HG02973 (cell line): Measurements from ENCODE around the gene ZDHHC7.
"Not testable (repeated sequence)": the region's sequence is repeated elsewhere in the genome, so short reads cannot be mapped to it uniquely, and the experiment has no call there.

Source experiments
- ATAC-seq: cut with Tn5 transposase; IDR thresholded peaks from one replicate; pipeline ENCODE4 v1.9.1; 2021; ENCODE audit warnings: moderate library complexity; ENCODE audit not compliant: unreplicated experiment

ZDHHC7 gene, protein sequence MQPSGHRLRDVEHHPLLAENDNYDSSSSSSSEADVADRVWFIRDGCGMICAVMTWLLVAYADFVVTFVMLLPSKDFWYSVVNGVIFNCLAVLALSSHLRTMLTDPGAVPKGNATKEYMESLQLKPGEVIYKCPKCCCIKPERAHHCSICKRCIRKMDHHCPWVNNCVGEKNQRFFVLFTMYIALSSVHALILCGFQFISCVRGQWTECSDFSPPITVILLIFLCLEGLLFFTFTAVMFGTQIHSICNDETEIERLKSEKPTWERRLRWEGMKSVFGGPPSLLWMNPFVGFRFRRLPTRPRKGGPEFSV

DNA sequence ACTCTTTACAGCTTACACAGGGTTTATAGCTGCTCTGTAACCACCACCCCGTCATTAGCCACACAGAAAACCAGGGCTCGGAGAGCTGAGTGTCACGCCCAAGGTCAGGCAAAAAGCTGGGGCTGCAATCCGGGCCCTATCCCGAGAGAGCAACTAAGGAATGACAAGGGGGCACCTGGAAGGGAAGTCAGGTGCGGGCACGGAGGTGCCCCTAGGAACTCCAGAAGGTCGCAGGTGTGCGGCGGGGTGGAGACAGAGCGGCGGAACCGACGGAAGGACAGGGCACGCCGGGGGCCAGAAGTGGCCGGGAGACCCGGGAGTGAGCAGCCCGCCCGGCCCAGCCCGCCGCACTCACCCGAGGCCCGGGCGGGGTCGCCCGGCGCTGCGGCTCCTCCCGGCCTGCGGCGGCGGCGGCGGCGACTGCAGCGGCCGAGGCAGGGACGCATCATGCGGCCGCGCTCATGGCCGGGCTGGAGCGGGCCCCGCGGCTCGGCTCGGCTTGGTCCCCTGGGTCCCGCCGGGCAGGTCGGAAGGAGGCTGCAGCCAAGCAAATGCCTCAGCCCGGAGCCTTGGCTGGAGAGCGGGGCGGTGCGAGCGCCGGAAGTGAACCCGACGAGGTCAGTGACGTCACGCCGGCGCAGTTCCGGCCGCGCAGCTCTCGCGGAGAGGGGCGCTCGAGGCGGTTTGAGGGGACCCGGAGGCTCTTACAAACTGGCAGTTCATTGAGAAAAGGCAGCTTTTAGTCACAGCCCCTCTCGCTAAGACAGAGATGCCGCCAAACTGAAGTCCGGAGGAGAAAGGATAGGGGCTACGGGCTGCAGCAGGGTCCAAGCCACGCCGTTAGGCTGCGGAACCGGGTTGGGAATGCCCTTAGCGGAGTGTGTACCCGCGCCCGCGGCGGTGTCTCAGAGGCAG is at the start of gene ZDHHC7:
ZDHHC7 (minus strand) TSS at position 605 of the 915 bp plus-strand sequence. CDS start 20,917 bp downstream, outside the sequence.
- peak; percentile 87 for ATAC-seq

DNA sequence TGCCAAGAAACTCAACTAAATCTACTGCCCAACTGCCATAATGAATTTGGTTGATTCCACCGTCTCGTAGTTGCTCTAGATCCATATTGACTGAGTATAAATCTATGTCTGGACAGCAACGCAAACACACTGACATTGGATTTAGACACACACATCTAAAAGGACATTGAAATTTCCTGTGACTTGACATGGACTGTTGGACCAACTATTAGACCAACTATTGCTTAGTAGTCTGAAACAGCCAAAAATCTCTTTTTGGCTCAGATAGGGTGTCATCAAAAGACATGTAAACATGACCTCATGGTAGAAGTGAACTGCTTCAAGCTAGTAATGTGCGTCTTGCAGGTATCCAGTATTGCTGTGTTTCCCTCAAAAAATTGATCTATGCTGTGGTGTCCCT is 47.6 kb upstream of the ZDHHC7 start:
- ATAC-seq = no peak

DNA sequence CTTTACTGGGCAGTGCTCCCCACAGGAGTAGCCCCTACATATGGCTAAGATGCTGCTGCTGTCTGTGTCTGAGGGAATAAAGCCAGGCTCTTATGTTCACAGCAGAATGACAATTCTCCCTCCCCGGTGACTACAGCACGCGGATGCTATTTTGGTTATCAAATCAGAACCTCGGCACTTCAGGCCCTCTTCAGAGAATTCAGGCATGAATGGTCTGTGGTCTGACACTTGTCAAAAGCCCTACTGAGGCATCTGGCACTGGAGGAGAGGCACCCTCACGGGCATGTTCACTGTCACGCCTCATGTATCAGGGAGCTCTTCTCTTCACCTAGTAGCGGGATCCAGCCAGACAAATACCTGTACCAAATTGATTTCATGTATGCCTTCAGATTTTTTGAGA is 46.6 kb upstream of the ZDHHC7 start:
- no peak for ATAC-seq

DNA sequence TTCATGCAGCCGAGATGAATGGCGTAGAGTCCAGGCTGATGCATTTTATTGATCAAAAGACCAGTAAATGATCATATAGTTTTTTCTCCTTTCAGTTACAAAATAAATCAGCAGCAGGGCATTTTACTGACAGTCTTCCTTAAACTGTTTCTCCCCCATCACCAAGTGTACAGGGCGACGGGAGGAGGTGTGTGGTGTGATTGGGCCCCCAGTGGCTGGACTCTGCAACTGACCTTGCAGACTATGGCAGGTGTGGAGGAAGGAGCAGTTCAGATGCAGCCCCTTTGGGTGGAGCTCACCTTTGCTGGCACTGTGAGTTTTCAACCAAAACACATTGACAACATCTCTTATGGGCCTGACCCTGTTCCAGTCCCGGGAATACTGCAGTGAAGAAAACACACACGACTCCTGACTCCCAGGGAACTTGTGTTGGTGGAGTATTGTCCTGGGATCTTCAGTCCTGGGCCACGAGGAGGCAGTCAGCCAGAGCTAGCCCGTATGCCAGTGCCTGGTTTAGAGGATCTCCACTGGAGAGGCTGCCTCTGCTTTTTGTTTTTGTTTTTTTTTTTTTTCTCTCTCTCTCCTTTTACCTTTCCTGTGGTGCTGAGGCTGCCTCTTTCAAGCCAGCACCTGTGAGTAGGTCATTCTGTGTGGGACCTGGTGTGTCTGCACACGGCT is 46.0 kb upstream of the ZDHHC7 start:
- no peak for ATAC-seq

DNA sequence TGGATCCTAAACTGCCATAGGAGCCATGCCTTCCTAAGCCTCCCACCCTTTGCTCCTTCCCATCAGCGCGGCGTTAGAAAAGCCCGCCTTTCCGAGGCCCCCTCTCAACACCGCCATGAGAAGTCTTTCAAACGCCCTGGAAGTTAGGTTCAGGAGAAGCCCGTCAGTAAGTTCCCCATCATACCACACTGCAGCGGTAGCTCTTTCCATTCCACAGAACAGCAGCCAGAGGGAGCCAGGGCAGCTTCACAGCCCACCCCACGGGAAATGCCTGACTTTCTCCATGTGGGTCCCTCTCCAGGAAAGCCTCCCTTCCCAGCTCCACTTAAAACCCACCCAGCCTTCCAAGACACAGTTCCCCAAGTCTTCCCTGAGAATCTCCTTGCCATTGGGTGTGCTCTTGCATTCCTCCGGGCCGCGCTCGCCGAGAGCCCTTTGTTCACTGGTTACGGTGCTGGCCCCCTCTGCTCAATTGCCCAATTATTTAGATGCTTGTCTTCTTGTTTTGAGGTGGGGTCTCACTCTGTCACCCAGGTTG is 44.9 kb upstream of the ZDHHC7 start:
- no peak for ATAC-seq

DNA sequence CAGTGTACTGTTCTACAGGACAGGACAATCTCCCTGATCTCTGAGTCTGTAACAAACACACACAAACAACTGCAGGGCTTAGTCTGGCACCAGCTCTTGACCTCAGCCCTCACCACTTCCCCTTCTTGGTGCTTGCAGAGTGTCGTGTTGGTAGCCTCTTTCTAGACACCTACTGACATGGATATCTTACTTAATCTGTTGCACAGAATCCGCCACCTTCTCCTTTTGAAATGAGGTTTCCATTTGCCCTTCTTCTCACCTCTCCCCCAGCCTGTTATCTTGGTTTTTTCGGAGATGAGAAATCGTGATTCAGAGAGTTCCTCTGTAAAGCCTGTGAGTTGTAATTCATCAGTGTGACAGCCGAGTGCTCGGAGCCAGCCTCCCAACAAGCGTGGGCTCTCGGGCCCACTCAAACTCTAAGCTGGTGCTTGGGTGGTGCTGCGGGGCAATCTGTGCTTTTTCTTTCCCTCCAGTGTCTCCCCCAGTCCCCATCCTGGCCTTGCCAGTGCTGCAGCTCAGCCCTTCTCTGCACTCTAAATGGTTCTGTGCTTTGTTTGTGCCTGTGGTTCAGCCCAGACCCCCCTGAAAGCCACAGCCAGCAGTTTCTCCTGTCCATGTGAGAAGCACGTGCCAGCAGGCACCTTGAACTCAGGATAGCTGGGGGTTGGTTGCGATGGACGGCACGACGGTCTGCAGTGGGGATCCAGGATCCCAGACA is 44.3 kb upstream of the ZDHHC7 start:
- ATAC-seq = peak; percentile 88

DNA sequence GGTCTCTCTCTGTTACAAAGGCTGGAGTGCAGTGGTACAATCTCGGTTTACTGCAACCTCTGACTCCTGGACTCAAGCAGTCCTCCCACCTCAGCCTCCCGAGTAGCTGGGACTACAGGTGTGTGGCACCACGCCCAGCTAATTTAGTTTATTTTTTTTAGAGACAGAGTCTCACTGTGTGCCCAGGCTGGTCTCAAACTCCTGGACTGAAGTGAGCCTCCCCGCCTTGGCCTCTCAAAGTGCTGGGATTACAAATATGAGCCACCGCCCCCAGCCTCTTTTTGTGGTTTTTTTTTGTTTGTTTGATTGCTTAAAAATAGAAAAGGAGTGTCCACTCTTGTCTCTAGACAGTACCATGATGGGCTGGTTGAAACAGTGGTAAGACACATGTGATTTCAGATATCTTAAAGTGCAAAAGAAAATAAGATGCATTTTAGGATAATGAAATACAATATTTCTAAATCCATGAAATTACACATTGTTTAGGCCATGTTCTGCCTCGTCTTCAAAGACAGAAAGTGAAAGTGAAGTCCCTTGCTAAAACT is 43.7 kb upstream of the ZDHHC7 start:
- ATAC-seq = no peak

DNA sequence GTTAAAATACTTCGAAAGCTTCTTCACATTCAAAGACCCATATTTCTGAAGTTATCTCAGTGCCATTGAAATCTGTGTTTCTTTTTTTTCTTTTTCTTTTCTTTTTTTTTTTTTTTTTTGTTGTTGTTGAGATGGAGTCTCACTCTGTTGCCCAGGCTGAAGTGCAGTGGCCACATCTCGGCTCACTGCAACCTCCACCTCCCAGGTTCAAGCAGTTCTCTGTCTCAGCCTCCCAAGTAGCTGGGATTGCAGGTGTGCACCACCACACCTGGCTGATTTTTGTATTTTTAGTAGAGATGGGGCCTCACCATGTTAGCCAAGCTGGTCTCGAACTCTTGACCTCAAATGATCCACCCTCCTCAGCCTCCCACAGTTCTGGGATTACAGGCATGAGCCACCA is 43.0 kb upstream of the ZDHHC7 start:
- ATAC-seq = not testable (repeated sequence)

DNA sequence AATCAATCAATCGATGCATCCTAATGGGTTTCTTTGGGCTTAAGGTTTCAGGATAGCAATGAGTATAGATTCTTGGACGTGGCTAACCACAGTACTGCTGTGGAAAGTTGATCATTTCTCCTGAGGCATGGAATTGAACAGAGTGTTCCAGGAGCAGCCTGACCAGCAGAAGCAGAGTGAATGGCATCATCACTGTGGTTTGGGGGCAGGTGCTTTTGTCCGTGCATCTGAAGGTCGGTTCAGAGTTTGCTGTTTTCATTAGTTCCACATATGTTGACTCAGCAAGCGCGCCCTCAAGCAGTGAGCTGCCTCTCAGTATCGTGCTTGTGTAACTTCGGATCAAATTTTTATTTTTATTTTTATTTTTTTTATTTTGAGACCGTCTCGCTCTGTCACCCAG is 41.2 kb upstream of the ZDHHC7 start:
- no peak for ATAC-seq

DNA sequence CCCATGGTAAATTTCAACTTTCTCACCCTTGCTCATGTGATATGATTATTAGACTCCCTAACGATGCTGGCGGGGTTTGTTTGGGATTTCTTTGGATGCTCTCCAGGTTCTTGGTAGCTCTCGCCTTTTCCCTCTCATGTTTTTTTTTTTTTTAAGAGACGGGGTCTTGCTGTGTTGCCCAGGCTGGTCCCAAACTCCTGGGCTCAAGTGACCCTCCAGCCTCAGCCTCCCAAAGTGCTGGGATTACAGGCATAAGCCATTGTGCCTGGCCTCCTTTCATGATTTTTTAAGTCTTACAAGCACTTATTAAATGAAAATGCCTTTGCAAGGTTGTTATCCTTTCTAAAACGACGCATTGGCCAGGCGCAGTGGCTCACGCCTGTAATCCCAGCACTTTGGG is 40.3 kb upstream of the ZDHHC7 start:
- no peak for ATAC-seq

DNA sequence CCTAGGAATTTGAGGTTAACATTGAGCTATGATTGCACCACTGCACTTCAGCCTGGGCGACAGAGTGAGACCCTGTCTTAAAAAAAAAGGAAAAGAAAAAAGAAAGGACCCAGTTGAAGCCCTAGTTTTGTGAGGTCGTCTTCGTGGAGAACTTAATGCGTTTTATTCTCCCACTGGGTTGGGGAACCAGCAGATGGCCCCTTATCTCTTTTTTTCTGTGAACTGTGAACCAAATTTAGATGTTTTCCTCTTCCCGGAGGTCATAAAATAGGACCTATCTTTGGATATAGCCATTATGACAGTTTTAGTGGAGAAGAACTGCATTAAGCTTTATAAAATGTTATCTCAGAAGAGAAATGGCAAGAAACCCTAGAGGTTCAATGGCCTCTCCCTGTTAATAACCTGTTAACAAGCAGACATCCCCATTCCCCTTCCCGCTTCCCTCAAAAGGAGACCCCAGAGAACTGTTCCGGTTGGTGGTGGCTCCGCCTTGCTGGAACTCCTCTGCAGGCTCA is 39.8 kb upstream of the ZDHHC7 start:
- no peak for ATAC-seq

DNA sequence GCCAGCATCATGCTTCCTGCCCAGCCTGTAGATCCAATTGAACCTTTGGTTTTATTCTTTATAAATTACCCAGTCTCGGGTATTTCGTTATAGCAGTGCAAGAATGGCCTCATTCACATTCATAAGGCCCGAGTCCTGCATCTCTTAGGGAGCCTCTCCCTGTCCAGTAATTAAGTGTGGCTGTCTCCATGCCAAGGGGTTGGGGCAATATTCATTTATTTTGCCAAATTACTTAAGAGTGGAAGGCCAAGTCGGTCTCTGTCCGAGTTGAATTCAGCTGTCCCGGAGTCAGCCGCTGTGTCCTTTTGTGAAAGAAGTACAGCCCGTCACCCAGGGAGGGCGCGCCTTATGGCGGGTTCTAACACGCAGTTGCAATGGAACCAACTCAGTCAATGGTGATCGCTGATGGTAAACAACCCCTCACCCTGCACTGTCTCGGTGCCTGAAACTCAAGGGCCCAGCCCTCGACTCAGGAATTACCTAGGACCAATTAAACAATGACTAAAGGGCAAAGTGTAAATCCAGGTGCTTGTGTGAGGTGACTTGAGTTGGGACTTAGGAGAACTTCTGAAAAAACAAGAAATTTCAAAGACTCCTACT is 38.5 kb upstream of the ZDHHC7 start:
- ATAC-seq = no peak

DNA sequence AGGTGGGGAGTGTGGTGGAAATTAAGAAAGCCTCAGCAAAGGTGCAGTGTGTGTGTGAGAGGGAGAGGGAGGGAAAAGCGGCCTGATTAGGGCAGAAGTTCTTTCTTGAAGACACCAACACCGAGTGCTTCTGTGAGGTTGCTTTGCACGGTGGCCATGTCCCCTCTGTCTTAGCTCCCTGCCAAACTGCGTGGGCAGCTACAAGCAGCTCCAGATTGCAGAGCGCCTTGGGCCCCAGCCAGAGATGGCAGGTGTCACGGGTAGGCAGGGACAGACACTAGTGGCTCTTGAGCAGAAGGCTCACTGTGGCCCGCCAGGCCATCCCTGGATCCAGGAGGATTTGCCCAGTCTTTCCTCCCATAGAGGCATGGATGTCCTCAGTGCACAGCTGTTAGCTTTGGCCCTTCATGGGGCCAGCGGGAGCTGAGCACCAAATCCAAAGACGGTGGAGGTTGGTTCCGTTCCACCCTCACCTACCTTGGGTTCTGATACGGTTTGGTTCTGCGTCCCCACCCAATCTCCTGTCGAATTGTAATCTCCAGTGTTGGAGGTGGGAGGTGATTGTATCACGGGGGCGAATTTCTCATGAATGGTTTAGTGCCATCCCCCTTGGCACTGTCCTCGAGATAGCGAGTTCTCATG is 37.7 kb upstream of the ZDHHC7 start:
- ATAC-seq = no peak

DNA sequence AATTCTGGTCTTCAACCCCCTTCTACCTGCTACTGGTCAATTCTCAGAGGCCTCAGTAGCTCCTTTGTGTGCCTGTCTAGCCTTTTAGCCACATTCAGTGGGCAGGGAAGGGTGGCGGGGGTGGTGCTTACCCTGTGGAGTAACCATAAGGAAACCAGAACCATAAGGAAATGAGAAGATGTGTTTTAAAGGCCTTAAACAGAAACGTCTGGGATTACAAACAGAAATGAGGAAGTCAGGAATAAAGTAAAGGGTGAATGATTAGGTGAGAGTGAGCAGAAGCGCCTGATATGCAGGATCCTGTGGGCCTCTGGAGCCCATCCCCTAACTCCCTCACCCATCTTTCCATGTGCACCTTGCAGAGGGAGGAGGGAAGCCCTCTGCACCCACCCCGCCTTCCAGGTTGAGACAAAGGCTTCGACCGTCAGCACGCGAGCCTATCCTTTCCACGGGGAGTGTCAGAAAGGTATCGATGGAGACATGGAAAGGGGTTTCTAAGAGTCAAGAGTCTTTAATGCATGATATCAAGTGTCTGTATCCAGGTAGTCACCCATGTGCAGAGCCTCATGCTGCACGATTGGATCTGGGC is 36.6 kb upstream of the ZDHHC7 start:
- no peak for ATAC-seq

DNA sequence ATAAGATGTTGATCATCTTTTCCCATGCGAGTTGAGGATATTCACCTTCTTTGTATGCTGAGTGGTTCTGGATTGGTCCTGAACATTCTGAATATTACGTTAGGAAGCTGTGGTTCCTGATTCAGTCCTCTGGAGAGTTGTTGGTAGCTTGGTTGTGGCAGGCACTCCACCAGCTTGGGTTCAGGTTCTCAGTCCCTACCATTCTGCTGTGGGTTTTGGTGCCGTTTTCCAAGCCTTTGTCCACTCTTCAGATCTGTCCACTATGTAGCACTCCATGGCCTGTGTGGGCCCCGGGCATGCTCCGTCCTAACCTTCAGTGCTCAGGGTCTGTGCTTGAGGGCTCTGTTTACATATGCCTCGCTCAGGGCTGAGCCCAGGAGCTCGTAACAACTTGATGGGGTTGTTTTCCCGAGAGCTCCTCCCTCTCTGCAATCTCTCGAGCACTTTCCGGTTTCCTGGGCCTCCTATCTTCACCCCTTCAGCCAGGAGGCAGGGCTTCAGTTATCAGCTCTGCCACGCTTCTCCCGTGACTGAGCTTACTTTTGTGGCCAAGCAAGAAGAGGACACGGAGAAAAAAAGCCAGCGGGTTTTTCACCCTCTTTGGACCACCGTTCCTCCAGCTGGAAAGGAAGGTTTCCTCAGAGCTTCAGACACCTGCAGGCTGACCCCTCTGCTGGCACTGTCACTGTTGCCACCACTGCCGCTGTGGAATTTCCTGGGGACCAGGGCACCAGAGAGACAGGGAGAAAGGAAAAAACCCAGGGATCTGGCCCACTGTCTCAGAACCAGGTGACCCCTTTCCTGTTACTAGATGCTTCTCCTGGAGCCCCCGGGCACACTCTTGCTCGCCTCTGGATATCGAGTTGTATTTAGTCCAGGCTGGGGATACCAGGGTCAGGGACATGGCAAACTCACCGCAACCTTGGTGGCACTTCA is 35.9 kb upstream of the ZDHHC7 start:
- ATAC-seq = no peak

DNA sequence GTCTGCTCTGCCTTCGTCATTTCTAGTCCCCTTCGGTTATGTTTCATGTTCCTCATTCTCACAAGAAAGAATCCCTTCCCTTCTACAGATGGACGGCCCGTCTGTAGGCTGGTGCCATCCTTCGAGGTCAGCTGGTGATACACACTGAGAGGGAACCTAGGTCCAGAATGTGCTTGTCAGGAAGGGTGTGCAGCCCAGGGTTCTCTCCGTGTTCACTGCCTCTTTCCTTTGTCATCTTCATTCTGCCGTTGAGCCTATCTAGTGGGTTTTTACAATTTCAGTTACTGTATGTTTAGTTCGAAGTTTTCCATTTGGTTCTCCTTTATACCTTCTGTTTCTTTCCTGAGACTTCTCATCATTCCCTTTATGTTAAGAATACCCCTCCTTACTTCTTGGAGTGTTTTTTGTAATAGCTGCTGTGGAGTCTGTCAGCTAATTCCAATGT is 35.2 kb upstream of the ZDHHC7 start:
- no peak for ATAC-seq

DNA sequence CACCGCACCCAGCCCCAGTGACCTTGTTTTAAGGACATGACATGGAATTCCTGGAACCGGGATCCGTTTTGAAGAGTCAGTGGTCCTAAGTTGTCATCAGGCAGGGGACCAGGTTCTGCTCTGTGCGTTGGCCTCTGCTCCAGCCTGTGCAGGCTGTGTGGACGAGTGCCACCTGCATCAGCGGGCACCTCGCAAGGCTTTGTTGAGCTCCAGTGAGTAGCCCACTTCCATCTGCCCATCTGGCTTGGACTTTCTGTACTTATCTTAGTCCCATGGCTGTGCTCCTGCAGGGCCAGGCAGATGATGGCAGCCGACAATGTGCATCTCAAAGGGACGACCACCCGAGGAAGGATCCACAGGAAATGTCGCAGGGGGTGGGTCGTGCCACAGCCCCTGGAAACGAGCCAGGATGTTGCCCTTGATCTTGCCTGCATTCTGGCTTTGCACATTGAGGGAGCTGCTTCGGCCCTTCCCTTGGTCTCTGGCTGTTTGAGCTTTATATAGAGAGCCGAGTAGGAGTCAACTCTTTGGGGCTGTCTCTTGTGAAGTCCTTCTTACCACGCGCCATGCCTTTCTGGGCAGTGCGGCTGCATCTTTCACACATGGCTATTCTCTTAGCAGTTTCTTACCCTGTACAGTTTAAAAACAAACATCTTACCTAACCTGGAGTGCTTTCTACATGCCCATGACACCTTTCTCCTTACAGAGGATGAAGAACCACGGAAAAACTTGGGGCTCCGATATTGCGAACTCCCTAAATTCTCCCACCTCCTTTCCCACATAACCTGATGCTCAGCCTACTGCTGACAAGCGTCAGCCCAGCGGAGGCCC is 34.5 kb upstream of the ZDHHC7 start:
- no peak for ATAC-seq
